Measurements from ENCODE around the gene F11R.
"Not testable (repeated sequence)": the region's sequence is repeated elsewhere in the genome, so short reads cannot be mapped to it uniquely, and the experiment has no call there.

F11R gene

DNA sequence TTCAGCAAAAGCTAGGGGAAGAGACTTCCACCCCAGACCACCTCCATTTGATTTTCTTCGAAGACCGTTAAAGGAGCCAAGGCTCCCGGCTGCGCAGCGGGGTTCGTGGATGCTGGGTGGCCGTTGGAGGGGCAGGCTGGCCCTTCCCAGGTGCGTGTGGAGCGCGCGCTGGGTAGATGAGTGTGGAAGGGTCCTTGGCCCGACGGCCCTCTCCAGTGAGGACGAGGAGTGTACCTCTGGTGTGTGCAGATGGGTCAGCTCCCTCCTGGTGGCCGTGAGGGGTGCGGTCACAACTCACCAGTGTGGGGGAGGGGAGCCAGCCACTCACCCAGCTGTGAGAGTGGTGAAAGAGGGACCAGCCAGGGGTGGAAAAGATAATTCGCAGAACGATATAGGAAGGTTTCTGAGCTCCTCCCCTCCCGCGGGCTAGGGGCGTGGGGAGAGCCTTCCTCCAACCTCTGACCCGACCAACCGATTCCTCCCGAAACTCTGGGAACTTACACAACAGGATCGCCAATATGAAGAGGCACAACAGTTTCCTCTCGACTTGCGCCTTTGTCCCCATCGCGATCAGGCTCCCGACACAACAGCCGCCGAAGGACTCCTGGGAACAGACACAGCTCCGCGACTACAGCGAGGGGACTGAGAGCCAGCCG is at the start of gene F11R:
F11R (minus strand) TSS at position 644 of the 656 bp plus-strand sequence; CDS start at position 565, 79 bp downstream.
- DNase-seq (ENCODE audit: low read depth in 2 of 2), result no peak

DNA sequence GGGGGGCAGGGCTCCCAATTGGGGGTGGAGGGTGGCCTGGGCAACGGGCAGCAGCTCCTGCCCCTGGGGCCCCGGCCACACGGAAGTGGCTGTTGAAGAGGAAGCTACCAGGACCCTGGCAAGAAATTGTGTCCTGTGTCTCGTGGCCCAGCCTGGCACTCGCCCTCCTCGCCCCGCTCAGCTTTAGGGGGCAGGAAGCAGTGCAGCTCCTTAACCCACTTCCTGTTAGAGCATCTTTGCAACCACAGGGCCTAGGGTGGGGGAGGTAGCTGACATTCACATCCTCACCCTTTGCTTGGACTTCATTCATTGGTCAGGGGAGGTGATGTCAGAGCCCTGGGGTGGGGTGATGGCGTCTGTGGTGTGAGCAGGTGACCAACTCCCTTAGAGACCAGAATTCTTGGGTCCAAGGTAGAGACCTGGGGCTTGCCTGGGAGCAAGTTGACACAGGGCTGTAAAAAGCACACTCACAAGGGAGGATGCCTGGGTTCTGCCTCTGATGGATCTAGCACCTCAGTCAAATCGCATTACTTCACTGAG is 48.8 kb upstream of the F11R start, which contains the start of gene ARHGAP30:
ARHGAP30 (minus strand) TSS at position 161 of the 540 bp plus-strand sequence. CDS start 267 bp downstream, outside the sequence.
- DNase-seq (ENCODE audit: low read depth in 2 of 2), result peak; percentile 66 to 76

DNA sequence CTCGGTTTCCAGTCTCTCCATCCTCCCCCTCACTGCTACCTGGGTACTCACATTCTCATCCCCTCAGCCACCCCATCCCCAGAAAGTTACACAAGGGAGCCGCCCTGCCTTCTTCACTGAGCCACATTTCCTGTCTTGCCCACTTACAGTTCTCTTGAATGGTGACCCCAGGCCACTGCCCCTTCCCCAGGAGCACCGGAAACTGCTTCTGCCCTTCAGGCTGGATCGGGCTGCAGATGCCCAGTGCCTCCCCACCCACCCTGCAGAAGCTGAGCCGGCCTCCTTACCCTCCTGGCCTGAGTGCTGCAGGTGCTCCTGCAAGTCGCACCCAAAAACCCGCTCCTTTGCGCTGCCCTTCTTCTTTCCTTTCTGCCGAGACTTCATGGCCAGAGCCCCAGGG is 48.3 kb upstream of the F11R start:
- DNase-seq (ENCODE audit: low read depth in 2 of 2), result no peak

DNA sequence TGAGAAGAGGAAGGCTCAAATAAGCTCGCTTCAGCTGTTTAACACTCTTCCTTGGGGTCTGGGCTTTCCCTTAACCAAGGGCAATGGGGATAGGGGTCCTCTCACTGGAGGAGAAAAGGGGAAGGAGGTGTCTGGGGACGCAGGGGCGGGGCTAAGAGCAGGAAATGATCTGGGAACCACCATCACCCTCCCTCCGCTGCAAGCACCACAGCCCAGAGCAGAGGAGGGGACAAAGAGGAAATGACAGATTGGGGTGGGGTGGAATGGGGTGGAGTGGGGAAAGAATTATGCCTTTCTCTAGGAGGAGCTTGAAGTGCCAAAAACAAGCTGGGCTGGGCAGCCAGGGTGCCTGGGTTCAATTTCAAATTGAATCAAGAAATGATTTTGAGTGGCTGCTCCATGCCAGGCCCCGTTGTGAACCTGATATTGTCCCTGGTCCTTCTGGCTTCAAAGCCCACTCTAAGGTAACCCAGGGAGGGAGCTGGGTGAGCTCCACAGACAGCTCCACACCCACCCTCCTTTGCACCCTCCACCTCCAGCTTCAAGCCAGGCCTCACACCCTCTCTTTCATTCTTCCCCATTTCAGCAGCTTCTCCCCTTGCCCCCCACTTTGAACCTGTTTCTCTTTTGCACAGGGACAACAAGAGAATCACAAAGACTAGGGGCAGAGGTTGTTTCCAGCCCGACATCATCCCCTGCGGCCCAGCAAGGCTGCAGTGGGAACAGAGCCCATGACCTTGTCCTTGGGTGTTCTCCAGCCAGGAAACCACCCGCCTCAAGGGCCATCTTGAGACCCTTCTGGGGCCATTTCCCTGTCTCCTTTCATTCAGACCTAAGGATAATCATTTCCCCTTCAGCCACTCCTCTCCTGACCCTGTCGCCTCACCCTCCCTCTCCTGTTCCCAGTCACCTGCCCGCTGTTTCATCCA is 47.6 kb upstream of the F11R start:
- peak; percentile 63 to 65 for DNase-seq (ENCODE audit: low read depth in 2 of 2)

DNA sequence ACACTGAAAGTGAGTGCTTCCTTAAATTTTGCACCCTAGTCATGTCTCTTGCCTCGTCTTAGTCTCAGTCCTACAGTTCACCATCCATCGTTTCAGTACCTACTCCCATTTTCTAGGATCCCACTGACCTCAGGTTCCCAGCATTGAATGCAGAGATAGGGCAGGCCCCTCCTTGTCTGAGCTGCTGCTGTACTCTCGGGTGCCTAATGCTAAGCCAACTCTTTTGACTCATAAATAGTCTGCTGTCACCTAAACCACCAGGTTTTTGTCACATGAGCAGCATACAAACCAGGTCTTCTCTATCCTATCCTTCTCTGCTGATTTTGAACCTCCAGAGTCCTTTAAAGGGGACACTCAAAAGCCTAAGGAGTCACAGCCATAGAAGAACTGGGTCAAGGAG is 45.7 kb upstream of the F11R start:
- DNase-seq (ENCODE audit: low read depth in 2 of 2), result no peak

DNA sequence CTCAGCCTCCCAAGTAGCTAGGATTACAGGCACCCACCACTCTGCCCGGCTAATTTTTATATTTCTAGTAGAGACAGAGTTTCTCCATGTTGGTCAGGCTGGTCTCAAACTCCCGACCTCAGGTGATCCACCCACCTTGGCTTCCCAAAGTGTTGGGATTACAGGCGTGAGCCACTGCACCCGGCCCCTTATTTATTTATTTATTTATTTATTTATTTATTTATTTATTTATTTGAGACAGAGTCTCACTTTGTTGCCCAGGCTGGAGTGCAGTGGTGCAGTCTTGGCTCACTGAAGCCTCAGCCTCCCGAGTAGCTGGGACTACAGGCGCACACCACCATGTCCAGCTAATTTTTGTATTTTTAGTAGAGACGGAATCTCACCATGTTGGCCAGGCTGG is 44.7 kb upstream of the F11R start:
- DNase-seq (ENCODE audit: low read depth in 2 of 2), result not testable (repeated sequence)

DNA sequence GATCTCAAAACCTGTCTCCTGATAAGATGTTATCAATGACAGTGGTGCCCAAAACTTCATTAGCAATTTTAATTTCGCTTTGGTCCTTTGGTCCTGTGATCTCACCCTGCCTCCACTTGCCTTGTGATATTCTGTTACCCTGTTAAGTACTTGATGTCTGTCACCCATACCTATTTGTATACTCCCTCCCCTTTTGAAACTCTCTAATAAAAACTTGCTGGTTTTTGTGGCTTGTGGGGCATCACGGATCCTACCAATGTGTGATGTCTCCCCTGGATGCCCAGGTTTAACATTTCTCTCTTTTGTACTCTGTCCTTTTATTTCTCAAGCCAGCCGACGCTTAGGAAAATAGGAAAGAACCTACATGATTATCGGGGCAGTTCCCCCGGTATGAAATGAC is 43.0 kb upstream of the F11R start:
- not testable (repeated sequence) for DNase-seq (ENCODE audit: low read depth in 2 of 2)

DNA sequence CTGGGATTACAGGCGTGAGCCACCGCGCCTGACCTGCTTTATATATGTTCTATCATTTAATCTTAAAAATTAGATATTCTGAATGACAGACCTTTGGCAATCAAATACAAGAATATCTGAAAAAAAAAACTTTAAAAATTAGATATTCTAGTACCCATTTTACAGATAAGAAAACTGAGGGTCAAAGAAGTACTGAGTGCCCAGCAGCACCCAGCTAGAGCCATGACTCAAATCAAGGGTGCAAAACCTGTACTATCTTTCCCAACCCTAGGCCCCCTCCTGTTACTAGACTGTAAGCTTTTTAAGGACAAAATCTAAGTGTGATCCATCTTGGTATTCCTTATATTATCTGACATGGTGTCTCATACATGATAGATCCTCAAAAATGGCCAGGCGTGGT is 40.5 kb upstream of the F11R start:
- no peak for DNase-seq (ENCODE audit: low read depth in 2 of 2)

DNA sequence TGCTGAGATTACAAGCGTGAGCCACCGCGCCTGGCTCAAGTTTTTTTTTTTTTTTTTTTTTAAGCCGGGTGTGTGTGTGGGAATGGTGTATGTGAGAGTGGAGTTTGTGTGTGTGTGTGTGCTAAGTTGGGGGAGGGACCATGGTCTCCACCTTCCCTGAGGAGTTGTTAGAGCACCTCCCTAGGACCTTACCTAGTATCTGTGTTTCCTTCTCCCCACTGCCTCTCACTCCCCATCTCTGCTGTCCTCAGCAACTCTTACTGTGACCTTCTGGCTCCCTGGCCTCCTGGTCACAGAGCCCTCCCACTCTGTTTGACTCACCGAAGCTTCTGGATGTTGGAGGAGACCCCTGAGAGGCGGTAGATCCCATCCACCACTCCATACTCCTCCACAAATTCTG is 38.3 kb upstream of the F11R start:
- no peak for DNase-seq (ENCODE audit: low read depth in 2 of 2)

DNA sequence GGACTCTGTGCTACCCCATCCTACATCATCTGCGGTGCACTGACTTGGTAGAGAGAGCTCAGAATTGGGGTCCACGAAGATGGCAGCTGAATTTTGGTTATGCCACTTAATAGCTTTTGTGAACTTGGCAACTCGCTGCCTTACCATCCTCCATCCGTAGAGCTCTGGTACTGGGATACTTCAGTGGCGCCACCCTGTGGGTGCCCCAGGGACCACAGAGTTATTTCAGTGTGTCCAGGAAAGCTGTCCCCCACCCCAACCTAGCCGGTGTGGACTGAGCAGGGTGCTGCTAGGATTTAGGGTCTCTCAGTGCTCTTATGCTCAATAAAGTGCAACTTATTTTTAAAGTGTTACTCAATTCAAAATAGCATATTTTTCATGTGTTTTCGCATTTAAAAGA is 33.9 kb upstream of the F11R start:
- DNase-seq (ENCODE audit: low read depth in 2 of 2), result no peak

DNA sequence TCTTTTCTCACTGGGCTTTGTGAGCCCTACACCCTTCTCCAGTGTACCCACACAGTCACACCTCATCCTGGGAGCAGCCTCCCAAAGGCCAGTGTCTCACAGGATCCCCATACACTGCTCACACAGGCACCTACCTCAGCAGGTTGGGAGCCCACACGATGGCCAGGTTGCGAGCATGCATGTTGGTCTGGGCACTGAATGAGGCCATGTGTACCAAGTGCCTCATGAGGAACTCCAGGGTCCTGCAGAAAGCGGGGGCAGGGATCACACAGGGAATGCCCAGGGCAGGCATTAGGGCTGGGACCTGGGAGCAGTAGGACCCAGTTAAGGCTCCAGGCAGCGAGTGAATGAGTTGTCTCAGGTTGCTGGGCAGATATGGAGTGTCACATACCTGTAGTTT is 33.3 kb upstream of the F11R start:
- no peak for DNase-seq (ENCODE audit: low read depth in 2 of 2)

DNA sequence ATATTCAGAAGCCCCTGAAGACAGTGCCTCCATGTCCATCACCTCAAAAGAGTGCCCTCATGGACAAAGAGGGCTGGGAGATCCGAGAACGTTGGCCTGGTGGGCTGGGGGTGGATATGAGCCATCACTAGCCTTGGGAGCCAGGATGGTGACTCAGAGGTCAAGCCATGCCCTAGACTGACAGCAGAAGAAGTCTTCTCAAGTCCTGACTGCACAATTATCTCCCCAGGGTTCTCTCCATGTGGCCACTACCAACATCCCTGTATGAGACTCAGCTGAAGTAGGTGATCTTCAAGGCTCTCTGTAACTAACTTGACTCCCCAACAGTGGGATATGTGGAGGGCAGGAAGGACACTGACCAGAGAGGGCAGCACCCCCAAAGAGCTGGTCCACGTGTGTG is 31.9 kb upstream of the F11R start:
- no peak for DNase-seq (ENCODE audit: low read depth in 2 of 2)

DNA sequence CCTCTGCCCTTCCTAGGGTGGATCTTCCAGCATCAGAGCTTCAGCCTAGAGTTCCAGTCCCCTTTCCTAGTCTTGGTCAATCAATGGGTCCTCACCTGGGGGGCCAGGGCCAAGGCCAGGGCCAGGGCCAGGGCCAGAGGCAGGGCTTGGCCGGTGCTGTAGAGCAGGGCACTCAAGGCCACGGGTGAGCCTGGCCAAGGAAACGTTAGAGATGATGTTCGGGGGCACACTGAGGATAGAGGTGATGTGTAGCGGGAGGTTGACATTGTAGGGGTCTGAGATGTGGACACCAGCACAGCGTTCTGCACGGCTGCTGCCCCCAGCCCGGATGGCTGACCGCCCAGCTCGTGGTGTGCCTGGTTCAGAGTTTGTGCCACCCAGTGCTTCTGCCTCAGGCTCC is 30.3 kb upstream of the F11R start:
- no peak for DNase-seq (ENCODE audit: low read depth in 2 of 2)

DNA sequence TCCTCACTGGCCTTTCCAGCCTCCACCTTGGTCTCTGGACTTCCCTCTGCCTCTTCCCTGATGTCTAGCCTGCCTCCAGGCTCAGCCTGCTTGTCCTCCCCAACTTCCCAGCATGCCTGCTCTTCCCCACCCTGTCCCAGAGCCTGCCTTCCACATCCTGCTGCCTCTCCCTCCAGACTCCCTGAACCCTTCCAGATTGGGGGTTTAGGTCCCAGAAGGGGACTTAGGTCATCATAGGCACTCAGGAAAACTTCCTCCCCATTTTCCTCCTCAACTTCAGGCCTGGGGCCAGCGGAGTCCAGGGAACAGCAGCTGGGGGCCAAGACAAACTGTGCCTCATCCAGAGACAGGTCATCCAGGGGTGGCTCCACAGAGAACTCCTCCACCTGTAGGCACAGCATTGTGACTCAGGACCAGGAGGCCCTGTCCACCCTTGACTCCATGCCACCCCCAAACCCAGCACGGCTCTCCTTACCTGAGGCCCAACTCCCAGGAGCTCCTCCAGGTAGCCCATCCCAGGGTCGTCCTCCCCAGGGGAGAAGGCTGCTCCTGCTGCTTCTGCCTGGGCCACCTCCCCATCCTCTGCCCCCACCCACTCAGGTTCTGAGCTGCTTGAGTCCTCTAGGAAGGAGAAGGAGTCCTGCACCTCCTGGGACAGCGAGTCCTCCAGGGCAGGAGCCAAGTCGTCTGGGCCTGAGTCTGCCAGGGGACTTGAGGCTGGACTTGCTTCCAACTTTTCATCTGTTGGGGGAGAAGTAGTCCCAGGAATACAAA is 28.2 kb upstream of the F11R start:
- DNase-seq (ENCODE audit: low read depth in 2 of 2), result no peak

DNA sequence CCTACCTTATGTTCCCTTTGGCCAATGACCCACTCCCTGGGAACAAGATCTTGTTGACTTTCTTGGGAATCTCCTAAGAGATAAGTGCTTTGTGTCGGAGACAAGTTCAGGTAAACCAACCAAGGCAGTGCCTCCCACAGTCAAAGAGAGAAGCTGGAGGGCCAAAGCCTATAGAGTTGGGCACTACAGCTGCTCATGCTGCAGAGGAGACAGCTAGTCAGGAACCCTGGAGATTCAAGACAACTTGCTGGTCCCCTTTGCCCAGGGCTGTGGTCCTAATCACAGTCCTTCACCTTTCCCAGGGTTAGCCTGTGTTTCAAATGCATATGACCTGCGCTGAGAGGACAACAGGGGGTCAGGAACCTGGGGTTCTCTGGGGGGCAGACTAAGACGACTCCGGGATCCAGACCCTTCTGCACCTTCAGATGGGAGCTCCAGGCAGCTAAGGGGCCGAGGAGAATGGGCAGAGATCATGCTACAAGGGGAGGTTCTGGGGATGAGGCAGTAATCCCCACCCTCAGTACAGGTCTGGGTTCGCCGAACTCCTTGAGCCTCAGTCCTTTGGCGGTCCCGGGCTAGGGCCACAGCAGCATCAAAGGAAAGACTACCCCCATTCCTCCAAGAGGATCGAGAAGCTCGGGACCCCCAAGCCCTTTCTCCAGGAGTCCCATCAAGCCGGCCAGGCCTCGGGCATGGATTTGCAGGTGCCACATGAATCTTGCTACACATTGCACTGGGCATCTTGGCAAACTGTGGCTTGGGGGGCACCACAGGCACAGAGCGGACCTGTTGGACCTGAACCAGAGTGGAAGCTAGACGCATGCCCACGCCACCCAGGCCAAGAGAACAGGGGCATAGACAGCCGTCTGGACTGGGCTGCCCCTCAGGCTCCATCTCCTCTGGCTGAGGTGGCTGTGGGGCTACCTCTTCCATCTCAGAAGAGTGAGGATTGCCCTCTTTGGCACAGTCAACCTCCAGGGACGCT is 26.8 kb upstream of the F11R start:
- no peak for DNase-seq (ENCODE audit: low read depth in 2 of 2)

DNA sequence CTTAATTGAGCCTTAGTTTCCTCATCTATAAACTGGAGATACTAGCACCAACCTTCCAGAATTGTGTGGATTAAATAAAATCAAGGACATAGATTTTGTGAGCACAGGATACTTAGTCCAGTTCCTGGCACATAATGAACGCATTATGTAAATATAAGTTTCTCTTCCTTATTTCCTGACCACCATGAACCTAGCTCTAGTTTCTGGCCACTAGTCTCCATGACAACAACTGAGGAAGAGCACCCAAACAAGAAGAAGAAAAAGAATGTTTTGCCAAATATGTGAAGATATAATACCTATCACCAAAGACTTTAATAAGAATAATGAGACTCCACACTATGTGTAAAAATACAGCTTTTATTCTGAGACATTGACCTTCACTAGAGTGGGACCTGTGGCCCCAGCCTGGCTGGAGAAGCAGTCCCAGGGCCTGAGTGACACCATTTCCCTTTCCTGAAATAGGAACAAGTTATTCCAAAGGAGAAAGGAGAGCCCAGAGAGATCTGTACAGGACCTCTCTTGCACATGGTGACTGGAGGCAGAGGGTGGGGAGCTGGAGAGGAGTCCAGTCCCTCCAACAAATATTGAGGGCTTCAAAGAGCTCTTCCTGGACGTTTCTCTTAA is 25.8 kb upstream of the F11R start:
- no peak for DNase-seq (ENCODE audit: low read depth in 2 of 2)

DNA sequence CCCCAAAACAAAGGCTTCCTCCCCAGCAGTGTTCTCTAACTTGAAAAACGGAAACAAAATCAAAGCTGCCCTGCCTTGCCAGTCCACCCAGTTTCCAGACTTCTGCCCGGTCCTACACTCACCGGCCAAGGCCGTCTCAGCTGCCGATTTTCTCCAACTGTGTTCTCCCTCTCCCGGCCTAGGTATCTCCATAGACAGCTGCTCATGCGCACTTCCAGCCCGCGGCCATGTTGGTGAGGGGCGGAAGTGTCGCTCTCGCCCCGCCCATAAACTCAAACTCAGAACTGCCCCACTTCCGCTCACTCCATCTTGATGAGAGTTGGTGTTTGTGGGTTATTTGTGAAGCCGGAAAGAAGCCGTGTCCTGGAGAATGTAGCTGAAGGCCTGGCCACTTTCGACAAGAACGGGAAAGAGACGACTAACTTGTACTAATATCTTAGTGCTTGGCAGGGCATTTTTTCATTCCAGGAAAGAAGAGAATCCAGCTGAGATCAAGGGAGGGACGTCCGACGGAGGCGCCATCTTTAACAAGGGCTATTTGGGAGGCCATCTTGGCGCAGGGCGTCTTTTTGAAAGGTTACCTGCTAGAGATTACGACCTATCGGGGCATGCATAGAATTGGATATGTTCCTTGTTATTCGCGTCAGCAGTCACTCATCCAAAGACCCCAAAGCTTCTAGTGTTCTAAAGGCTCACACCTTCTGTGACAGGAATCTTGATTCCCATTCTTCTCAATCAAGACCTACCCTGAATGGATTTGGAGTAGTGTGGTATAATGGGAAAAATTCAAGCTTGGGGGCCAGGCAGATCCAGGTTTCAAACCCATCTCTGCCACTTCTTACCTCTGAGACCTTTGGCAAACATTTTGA is 25.0 kb upstream of the F11R start, which contains the start of gene USF1:
USF1 (minus strand) TSS at position 242 of the 869 bp plus-strand sequence. CDS start 2,702 bp downstream, outside the sequence.
- DNase-seq (ENCODE audit: low read depth in 2 of 2), result peak; percentile 78 to 83

DNA sequence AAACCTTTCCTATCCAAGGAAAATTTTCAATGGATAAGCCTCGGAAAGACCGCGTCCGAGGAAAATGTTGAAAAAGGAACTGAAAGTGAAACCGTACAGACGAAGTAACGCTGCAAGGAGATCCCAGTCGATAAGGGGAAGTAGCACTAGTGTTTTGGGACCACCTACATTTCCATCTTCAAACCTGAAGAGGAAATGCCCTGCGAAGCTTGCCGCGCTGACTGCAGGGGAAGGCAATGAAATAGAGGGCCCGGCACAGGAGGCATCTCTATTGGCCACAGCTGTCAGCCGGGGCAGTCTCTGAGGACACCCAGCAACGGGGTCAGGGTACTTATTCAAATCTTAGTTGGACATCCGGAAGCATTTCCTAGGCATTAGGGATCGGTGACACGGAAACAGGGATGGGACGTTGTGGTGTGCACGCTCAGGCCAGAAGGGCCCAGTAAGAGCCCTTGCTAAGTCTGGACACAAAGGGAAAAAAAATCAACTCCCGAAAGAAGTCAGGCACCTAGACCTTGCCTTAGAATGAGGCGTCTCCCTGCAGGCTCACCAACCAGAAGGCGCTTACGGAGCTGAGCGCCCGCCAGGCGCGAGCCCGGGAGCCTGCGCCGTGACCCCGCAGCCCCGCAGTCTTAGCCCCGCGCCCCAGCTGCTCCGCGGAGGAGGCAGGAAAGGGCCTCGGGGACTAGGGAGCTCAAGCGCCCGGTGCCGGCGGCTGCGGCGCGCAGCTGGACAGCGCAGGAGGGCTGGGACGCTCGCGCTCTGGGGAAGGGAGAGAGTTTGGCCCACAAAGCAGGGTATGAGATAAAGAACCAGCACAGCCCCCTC is 24.2 kb upstream of the F11R start:
- DNase-seq (ENCODE audit: low read depth in 2 of 2), result peak; percentile 36 to 42

Data from stimulated activated CD8-positive, alpha-beta memory T cell treated with anti-CD3 and anti-CD28 coated beads, Interleukin-15, amount 100 ng/mL, for 4 hours (primary cell).